HCT116 (cell line): ENCODE data around the gene SMAP2.

Experiments used
- ELF1 ChIP-seq: IDR thresholded peaks from 2 replicates; pipeline ENCODE4 v1.6.1; 2012; ENCODE audit warnings: low read depth, borderline replicate concordance
- EZH2 ChIP-seq: fragments of 200-600 bp; sonication (generic); IDR thresholded peaks from 2 replicates; pipeline ENCODE4 v1.6.1; 2017; ENCODE audit warnings: antibody characterized with exemption, mixed run types
- POLR2A ChIP-seq: IDR thresholded peaks from 2 replicates; pipeline ENCODE4 v1.7.0; 2011; ENCODE audit warnings: borderline replicate concordance; ENCODE audit not compliant: insufficient read depth, insufficient read length; ENCODE audit errors: extremely low read depth
- POLR2AphosphoS5 ChIP-seq: IDR thresholded peaks from 2 replicates; pipeline ENCODE4 v1.6.1; 2011; ENCODE audit warnings: mild to moderate bottlenecking, low read depth, low read length, moderate library complexity
- SIN3A ChIP-seq: IDR thresholded peaks from 2 replicates; pipeline ENCODE4 v1.6.1; 2012; ENCODE audit warnings: low read depth
- TF ChIP-seq, protein P1 (sequence below): IDR thresholded peaks from 2 replicates; pipeline ENCODE4 v1.6.1; 2012
- TF ChIP-seq, protein P2 (sequence below): IDR thresholded peaks from 2 replicates; pipeline ENCODE4 v1.6.1; 2011; ENCODE audit warnings: mild to moderate bottlenecking, low read length, moderate library complexity; ENCODE audit not compliant: insufficient replicate concordance; ENCODE audit errors: extremely low read depth
- TF ChIP-seq, protein P3 (sequence below), 3 experiments: fragments of 200-600 bp in 1 of 3; sonication (generic) in 1 of 3; IDR thresholded peaks in 2 of 3; conservative IDR thresholded peaks in 1 of 3; 2 replicates each; pipeline ENCODE4 v1.5.1; 2012 to 2017; ENCODE audit warnings: low read depth in 2 of 3, low read length in 2 of 3, antibody characterized with exemption in 1 of 3, borderline replicate concordance in 1 of 3, control low read depth in 1 of 3, mild to moderate bottlenecking in 1 of 3, mixed read lengths in 1 of 3, mixed run types in 1 of 3, moderate library complexity in 1 of 3; ENCODE audit not compliant: insufficient read depth in 1 of 3

DNA sequence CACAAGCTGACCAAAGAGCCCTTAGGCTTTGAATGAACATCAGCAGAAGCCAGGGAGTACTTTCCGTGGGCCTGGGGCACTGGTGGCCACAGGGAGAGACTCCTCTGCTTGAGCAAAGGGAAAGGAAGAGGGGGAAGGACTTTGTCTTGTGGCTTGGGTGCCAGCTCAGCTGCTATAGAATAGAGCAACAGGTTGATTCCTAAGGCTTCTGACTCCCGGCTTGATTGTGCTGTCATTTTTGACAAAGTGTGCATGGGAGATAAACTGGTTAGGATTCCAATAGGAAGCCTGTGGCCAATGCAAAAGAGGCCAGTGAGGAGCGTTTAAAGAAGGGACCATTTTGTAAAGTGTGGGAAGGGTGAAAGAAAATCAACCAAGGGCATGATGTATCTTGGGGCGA, 11.9 kb upstream of the SMAP2 start:
- TF ChIP-seq, protein P1, sequence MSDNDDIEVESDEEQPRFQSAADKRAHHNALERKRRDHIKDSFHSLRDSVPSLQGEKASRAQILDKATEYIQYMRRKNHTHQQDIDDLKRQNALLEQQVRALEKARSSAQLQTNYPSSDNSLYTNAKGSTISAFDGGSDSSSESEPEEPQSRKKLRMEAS = no peak
- TF ChIP-seq ELF1 (no peak), EZH2 (no peak), POLR2A (no peak), POLR2AphosphoS5 (no peak), SIN3A (no peak)
- TF ChIP-seq, protein P2, sequence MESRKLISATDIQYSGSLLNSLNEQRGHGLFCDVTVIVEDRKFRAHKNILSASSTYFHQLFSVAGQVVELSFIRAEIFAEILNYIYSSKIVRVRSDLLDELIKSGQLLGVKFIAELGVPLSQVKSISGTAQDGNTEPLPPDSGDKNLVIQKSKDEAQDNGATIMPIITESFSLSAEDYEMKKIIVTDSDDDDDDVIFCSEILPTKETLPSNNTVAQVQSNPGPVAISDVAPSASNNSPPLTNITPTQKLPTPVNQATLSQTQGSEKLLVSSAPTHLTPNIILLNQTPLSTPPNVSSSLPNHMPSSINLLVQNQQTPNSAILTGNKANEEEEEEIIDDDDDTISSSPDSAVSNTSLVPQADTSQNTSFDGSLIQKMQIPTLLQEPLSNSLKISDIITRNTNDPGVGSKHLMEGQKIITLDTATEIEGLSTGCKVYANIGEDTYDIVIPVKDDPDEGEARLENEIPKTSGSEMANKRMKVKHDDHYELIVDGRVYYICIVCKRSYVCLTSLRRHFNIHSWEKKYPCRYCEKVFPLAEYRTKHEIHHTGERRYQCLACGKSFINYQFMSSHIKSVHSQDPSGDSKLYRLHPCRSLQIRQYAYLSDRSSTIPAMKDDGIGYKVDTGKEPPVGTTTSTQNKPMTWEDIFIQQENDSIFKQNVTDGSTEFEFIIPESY = no peak
- TF ChIP-seq, protein P3, sequence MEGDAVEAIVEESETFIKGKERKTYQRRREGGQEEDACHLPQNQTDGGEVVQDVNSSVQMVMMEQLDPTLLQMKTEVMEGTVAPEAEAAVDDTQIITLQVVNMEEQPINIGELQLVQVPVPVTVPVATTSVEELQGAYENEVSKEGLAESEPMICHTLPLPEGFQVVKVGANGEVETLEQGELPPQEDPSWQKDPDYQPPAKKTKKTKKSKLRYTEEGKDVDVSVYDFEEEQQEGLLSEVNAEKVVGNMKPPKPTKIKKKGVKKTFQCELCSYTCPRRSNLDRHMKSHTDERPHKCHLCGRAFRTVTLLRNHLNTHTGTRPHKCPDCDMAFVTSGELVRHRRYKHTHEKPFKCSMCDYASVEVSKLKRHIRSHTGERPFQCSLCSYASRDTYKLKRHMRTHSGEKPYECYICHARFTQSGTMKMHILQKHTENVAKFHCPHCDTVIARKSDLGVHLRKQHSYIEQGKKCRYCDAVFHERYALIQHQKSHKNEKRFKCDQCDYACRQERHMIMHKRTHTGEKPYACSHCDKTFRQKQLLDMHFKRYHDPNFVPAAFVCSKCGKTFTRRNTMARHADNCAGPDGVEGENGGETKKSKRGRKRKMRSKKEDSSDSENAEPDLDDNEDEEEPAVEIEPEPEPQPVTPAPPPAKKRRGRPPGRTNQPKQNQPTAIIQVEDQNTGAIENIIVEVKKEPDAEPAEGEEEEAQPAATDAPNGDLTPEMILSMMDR (IDR thresholded peaks at IDR 0.05 in 2 of 3, conservative IDR thresholded peaks at IDR 0.05 in 1 of 3; ENCODE audit: borderline replicate concordance in 1 of 3, insufficient read depth in 1 of 3, low read depth in 2 of 3, low read length in 2 of 3) = no peak
